ENCODE results near the gene NSD2.

The NSD2 gene

GRCh38 chr4:1846580-1846979 lies 24.6 kb upstream of the NSD2 start:
- H3K9me3 ChIP-seq (ENCODE audit: insufficient read depth, low read length), result no peaks in the 10 kb centered on the region
- H3K27ac ChIP-seq (ENCODE audit: low read depth, low read length), result no peak overlapping the region
- H3F3A ChIP-seq (ENCODE audit: insufficient read depth), result no peaks in the 10 kb centered on the region
- H4K20me1 ChIP-seq (ENCODE audit: low read depth, low read length), result no peaks in the 10 kb centered on the region
- no peaks in the 10 kb centered on the region for H3K27me3 ChIP-seq (ENCODE audit: low read length)
- no peaks in the 10 kb centered on the region for H3K9me2 ChIP-seq (replicated peaks; ENCODE audit: insufficient read depth, low read length)
- H3K79me2 ChIP-seq (ENCODE audit: insufficient read depth, low read length), result peaks cover 27% of the 10 kb centered on the region
- H3K4me2 ChIP-seq (ENCODE audit: low read depth, low read length, poor library complexity, severe bottlenecking), result no peak overlapping the region
- TF ChIP-seq EZH2phosphoT487 (conservative IDR thresholded peaks at IDR 0.05; ENCODE audit: low read length), result no peak
- TF ChIP-seq, protein P1, sequence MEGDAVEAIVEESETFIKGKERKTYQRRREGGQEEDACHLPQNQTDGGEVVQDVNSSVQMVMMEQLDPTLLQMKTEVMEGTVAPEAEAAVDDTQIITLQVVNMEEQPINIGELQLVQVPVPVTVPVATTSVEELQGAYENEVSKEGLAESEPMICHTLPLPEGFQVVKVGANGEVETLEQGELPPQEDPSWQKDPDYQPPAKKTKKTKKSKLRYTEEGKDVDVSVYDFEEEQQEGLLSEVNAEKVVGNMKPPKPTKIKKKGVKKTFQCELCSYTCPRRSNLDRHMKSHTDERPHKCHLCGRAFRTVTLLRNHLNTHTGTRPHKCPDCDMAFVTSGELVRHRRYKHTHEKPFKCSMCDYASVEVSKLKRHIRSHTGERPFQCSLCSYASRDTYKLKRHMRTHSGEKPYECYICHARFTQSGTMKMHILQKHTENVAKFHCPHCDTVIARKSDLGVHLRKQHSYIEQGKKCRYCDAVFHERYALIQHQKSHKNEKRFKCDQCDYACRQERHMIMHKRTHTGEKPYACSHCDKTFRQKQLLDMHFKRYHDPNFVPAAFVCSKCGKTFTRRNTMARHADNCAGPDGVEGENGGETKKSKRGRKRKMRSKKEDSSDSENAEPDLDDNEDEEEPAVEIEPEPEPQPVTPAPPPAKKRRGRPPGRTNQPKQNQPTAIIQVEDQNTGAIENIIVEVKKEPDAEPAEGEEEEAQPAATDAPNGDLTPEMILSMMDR (IDR thresholded peaks at IDR 0.05; ENCODE audit: insufficient read depth, low read length, poor library complexity, severe bottlenecking), result no peak
- H3K36me3 ChIP-seq (ENCODE audit: low read length), result no peaks in the 10 kb centered on the region
- H3K9ac ChIP-seq (ENCODE audit: low read length), result no peak overlapping the region
- H3K4me3 ChIP-seq (ENCODE audit: insufficient read depth, low read length, poor library complexity, severe bottlenecking), result no peak overlapping the region
- no peak overlapping the region for H2AFZ ChIP-seq (ENCODE audit: low read depth, low read length, severe bottlenecking)

GRCh38 chr4:1850276-1850675 lies 20.9 kb upstream of the NSD2 start:
- H3K4me3 ChIP-seq (ENCODE audit: insufficient read depth, low read length, poor library complexity, severe bottlenecking), result no peak overlapping the region
- no peak overlapping the region for H3K27ac ChIP-seq (ENCODE audit: low read depth, low read length)
- peaks cover 59% of the 10 kb centered on the region for H3K79me2 ChIP-seq (ENCODE audit: insufficient read depth, low read length)
- H3K9ac ChIP-seq (ENCODE audit: low read length), result no peak overlapping the region
- H3K27me3 ChIP-seq (ENCODE audit: low read length), result no peaks in the 10 kb centered on the region
- H4K20me1 ChIP-seq (ENCODE audit: low read depth, low read length), result no peaks in the 10 kb centered on the region
- no peak overlapping the region for H2AFZ ChIP-seq (ENCODE audit: low read depth, low read length, severe bottlenecking)
- H3K4me2 ChIP-seq (ENCODE audit: low read depth, low read length, poor library complexity, severe bottlenecking), result no peak overlapping the region
- H3F3A ChIP-seq (ENCODE audit: insufficient read depth), result no peaks in the 10 kb centered on the region
- no peaks in the 10 kb centered on the region for H3K9me2 ChIP-seq (replicated peaks; ENCODE audit: insufficient read depth, low read length)
- H3K9me3 ChIP-seq (ENCODE audit: insufficient read depth, low read length), result no peaks in the 10 kb centered on the region
- TF ChIP-seq, protein P1 (IDR thresholded peaks at IDR 0.05; ENCODE audit: insufficient read depth, low read length, poor library complexity, severe bottlenecking), result no peak
- TF ChIP-seq EZH2phosphoT487 (conservative IDR thresholded peaks at IDR 0.05; ENCODE audit: low read length), result no peak
- no peaks in the 10 kb centered on the region for H3K36me3 ChIP-seq (ENCODE audit: low read length)

GRCh38 chr4:1851160-1851559 lies 20.0 kb upstream of the NSD2 start:
- Histone ChIP-seq H3K9me2 (replicated peaks; ENCODE audit: insufficient read depth, low read length) (no peaks in the 10 kb centered on the region), H3K36me3 (ENCODE audit: low read length) (no peaks in the 10 kb centered on the region), H3F3A (ENCODE audit: insufficient read depth) (no peaks in the 10 kb centered on the region), H3K4me3 (ENCODE audit: insufficient read depth, low read length, poor library complexity, severe bottlenecking) (no peak overlapping the region), H3K27ac (ENCODE audit: low read depth, low read length) (no peak overlapping the region), H3K79me2 (ENCODE audit: insufficient read depth, low read length) (peaks cover 64% of the 10 kb centered on the region), H3K9me3 (ENCODE audit: insufficient read depth, low read length) (no peaks in the 10 kb centered on the region), H4K20me1 (ENCODE audit: low read depth, low read length) (no peaks in the 10 kb centered on the region), H3K9ac (ENCODE audit: low read length) (no peak overlapping the region), H3K27me3 (ENCODE audit: low read length) (no peaks in the 10 kb centered on the region), H3K4me2 (ENCODE audit: low read depth, low read length, poor library complexity, severe bottlenecking) (no peak overlapping the region), H2AFZ (ENCODE audit: low read depth, low read length, severe bottlenecking) (no peak overlapping the region)
- TF ChIP-seq, protein P1 (IDR thresholded peaks at IDR 0.05; ENCODE audit: insufficient read depth, low read length, poor library complexity, severe bottlenecking), result no peak
- TF ChIP-seq EZH2phosphoT487 (conservative IDR thresholded peaks at IDR 0.05; ENCODE audit: low read length), result no peak

Data from SU-DHL-6 (cell line).